Right atrium auricular region (tissue), 2 donors: Measurements from ENCODE around the gene C2orf72. TPM values are rescaled to one million over a fixed set of nuclear protein-coding genes. Genes with fewer than 3 reads are reported as not detected.
"Not testable (repeated sequence)": the region's sequence is repeated elsewhere in the genome, so short reads cannot be mapped to it uniquely, and the experiment has no call there.

ENCODE experiments used
- DNase-seq: peaks from one replicate; pipeline ENCODE4 v3.0.0-alpha.2; 2019; ENCODE audit warnings: low spot score
- H3K27ac ChIP-seq, 2 donors: fragments of 200-600 bp; sonication (generic); 1 replicate in 1 of 2; 2 replicates in 1 of 2; pipeline ENCODE4 v1.5.1; 2016 to 2019
- H3K27me3 ChIP-seq, 2 donors: fragments of 200-600 bp; sonication (generic); one replicate each; pipeline versions ENCODE4 v1.5.1 to v1.6.0; 2017 to 2019
- H3K36me3 ChIP-seq: fragments of 200-600 bp; sonication (generic); one replicate; pipeline ENCODE4 v1.5.1; 2016
- H3K4me1 ChIP-seq, 2 donors: fragments of 200-600 bp; sonication (generic); one replicate each; pipeline versions ENCODE4 v1.5.1 to v1.6.0; 2017 to 2019
- H3K4me3 ChIP-seq, 2 donors: fragments of 200-600 bp; sonication (generic); 1 replicate in 1 of 2; 2 replicates in 1 of 2; pipeline ENCODE4 v1.5.1; 2017 to 2019; ENCODE audit warnings: mild to moderate bottlenecking in 1 of 2, moderate library complexity in 1 of 2
- H3K9me3 ChIP-seq, 2 donors: fragments of 200-600 bp; sonication (generic); one replicate each; pipeline ENCODE4 v1.5.1; 2019
- total RNA-seq, 2 donors: library from RNA; depleted of rRNA; stranded (reverse); fragments of >200 nt; gene quantifications; one replicate each; pipeline ENCODE4 v1.1.0, GENCODE V29; 2016
- TF ChIP-seq, protein P1 (sequence below), 2 donors: fragments of 200-600 bp; sonication (generic); IDR thresholded peaks; one replicate each; pipeline ENCODE4 v1.5.1; 2019; ENCODE audit warnings: antibody characterized with exemption in 2 of 2

Gene C2orf72
- total RNA-seq, 2 donors from 2014 or later: 0.08 TPM; not detected in 1

DNA sequence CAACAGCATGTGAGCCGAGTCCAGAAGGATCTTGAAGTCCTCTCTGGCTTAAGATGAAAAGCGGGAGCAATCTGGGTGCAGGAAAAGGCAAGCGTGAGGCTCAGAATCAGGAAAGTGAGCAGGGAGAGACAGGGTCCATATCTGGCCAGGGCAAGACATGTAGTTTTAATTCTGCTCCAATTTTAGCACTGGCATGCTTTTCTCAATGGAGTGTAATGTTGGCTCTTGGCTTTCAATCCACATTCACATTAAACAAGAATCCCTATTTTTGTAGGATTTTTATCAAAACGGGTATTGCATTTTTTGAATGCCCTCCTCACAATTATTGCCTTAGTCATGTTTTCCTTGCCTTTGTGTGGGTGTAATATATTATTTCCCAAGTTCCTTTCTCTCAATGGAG, 35.4 kb upstream of the C2orf72 start:
- TF ChIP-seq, protein P1, sequence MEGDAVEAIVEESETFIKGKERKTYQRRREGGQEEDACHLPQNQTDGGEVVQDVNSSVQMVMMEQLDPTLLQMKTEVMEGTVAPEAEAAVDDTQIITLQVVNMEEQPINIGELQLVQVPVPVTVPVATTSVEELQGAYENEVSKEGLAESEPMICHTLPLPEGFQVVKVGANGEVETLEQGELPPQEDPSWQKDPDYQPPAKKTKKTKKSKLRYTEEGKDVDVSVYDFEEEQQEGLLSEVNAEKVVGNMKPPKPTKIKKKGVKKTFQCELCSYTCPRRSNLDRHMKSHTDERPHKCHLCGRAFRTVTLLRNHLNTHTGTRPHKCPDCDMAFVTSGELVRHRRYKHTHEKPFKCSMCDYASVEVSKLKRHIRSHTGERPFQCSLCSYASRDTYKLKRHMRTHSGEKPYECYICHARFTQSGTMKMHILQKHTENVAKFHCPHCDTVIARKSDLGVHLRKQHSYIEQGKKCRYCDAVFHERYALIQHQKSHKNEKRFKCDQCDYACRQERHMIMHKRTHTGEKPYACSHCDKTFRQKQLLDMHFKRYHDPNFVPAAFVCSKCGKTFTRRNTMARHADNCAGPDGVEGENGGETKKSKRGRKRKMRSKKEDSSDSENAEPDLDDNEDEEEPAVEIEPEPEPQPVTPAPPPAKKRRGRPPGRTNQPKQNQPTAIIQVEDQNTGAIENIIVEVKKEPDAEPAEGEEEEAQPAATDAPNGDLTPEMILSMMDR (IDR thresholded peaks at IDR 0.05): no peak
- Histone ChIP-seq H3K27ac (no peak overlapping the region), H3K27me3 (no peaks in the 10 kb centered on the region), H3K9me3 (peaks cover 0 to 4% of the 10 kb centered on the region in 2 donors), H3K4me1 (no peaks in the 10 kb centered on the region), H3K4me3 (no peak overlapping the region), H3K36me3 (no peaks in the 10 kb centered on the region)
- DNase-seq: no peak

DNA sequence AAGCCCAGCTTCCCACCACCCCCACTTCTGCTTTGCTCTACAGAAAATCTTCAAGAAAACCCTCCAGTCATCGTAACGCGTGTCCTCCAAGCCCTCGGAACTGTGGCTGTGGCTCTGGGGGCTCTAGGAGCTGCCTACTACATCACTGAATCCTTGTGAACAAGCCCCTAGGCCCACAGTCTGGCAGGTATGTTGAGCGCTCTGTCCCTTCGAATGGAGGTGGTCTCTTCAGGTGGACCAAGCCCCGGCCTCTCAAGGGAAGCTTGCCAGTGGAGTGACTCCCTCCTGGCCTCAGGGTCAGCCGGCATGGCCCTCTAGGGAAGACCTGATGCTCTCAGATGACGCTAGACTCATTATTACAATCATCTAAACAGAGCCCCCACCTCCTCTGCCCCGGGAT, 34.7 kb upstream of the C2orf72 start:
- H3K27ac ChIP-seq: no peak overlapping the region
- DNase-seq: no peak
- no peaks in the 10 kb centered on the region for H3K4me1 ChIP-seq
- no peak overlapping the region for H3K4me3 ChIP-seq
- H3K9me3 ChIP-seq: peaks cover 0 to 4% of the 10 kb centered on the region in 2 donors
- H3K27me3 ChIP-seq: no peaks in the 10 kb centered on the region
- no peaks in the 10 kb centered on the region for H3K36me3 ChIP-seq
- TF ChIP-seq, protein P1 (IDR thresholded peaks at IDR 0.05): no peak

DNA sequence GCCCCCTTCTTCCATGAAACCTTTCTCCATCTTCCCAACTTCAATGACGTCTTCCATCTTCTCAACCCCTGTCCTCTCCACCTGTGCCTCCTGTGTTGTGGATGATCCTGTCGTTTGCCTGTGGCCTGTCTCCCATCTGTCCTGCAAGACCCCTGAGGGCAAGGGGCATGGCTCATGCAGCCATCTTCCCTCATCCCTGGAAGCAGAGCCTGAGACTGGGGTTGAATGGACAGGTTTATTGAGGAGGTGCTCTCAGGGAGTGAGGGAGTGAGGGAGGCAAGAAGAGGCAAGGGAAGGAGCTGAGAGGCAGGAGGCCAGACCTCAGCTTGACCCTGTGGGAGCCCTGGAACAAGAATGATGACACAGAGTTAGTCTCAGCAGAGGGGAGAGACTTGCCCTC, 34.1 kb upstream of the C2orf72 start:
- no peaks in the 10 kb centered on the region for H3K36me3 ChIP-seq

DNA sequence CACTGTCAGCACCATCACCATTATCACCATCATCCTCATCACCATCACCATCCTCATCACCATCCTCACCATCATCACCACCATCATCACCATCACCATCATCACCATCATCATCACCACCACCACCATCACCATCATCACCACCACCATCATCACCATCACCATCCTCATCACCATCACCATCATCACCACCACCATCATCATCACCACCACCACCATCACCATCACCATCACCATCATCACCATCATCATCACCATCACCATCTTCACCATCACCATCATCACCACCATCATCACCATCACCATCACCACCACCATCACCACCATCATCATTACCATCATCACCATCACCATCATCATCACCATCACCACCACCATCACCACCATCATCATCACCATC, 32.4 kb upstream of the C2orf72 start:
- H3K4me3 ChIP-seq, H3K4me1 ChIP-seq: not testable (repeated sequence)

More for the DNA sequence above, 34.1 kb upstream of the C2orf72 start:
- H3K27ac ChIP-seq: no peak overlapping the region
- TF ChIP-seq, protein P1 (IDR thresholded peaks at IDR 0.05): no peak
- DNase-seq: no peak
- H3K9me3 ChIP-seq: peaks cover 0 to 4% of the 10 kb centered on the region in 2 donors
- no peak overlapping the region for H3K4me3 ChIP-seq
- no peaks in the 10 kb centered on the region for H3K4me1 ChIP-seq
- no peaks in the 10 kb centered on the region for H3K27me3 ChIP-seq

DNA sequence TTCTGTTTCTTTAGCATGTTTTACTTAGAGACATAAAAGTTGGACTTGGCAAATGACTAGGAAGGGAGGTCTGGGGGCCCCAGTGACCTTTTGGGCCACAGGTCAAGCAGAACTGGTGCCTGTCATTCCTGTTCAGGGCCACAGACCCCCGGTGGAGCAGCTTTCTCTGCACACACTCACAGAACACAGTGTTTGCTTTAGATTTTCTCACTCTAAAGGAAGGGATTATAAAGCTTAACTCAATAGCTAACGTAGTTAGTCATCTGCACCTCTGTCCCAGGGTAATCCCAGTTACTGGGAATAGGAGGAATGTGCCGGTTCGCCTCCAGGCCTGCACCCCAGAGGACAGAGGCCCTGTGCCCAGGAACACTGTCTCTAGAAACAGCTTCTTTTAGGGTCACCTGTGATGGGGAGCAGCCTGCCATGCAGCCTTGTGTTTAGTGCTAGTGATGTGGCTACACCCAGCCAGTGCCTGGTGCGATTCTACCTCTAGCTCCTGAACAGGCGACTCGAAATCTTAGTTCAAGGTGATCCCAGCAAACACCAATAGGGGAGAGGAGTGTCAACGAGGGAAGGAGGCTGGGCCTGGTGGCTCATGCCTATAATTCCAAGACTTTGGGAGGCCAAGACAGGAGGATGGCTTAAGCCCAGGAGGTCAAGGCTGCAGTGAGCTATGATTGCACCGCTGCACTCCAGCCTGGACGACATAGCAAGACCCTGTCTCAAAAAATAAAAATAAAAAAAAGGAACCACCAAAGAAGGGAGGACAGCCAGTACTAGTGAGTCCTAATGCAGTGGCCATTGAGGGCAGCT, 29.8 kb upstream of the C2orf72 start:
- no peaks in the 10 kb centered on the region for H3K9me3 ChIP-seq

More for the DNA sequence above, 32.4 kb upstream of the C2orf72 start:
- not testable (repeated sequence) for H3K27ac ChIP-seq, H3K9me3 ChIP-seq, DNase-seq, H3K36me3 ChIP-seq, H3K27me3 ChIP-seq

DNA sequence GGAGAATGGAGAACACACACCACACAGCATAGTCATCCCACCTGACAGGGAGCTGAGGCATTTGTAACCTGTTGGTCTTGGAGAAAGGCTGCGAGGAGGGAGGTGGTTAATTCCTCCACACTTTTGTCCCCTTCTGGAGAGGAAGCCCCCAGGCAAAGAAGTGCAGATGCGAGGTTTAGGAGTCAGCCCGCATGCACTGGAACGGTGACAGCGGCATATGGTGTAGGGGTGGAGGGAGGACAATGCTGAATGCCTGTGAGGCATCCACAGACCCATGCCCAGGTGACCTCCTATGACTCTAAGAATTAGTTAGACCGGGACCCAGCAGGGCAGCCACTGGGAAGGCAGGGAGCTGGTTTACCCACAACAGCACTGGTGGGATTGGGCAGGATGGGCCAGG, 29.2 kb upstream of the C2orf72 start:
- Histone ChIP-seq H3K36me3 (no peaks in the 10 kb centered on the region), H3K4me3 (no peak overlapping the region), H3K9me3 (no peaks in the 10 kb centered on the region), H3K27ac (no peak overlapping the region), H3K27me3 (no peaks in the 10 kb centered on the region), H3K4me1 (no peaks in the 10 kb centered on the region)
- no peak for DNase-seq
- TF ChIP-seq, protein P1 (IDR thresholded peaks at IDR 0.05): no peak

More for the DNA sequence above, 29.8 kb upstream of the C2orf72 start:
- H3K27ac ChIP-seq: no peak overlapping the region
- DNase-seq: no peak
- no peaks in the 10 kb centered on the region for H3K36me3 ChIP-seq
- no peaks in the 10 kb centered on the region for H3K4me1 ChIP-seq
- H3K4me3 ChIP-seq: no peak overlapping the region
- H3K27me3 ChIP-seq: no peaks in the 10 kb centered on the region
- TF ChIP-seq, protein P1 (IDR thresholded peaks at IDR 0.05): no peak
